BE2C (cell line): Measurements from ENCODE around the gene TRIM68.

Experiments
- DNase-seq: peaks from one replicate; pipeline ENCODE4 v3.0.0-alpha.2; 2020
- H3K27me3 ChIP-seq: fragments of 250-450 bp; sonication (Bioruptor Pico); 2 replicates; pipeline ENCODE4 v1.5.1; 2020; ENCODE audit warnings: mild to moderate bottlenecking
- H3K36me3 ChIP-seq: fragments of 250-450 bp; sonication (Bioruptor Pico); 2 replicates; pipeline ENCODE4 v1.5.1; 2020; ENCODE audit warnings: mild to moderate bottlenecking
- H3K4me1 ChIP-seq: fragments of 250-450 bp; sonication (Bioruptor Pico); 2 replicates; pipeline ENCODE4 v1.5.1; 2020
- H3K4me3 ChIP-seq: 2 replicates; pipeline ENCODE4 v1.5.1; 2011; ENCODE audit warnings: low read depth, low read length
- H3K9me3 ChIP-seq: fragments of 250-450 bp; sonication (Bioruptor Pico); 2 replicates; pipeline ENCODE4 v1.5.1; 2020
- CTCF ChIP-seq: IDR thresholded peaks from 2 replicates; pipeline ENCODE4 v1.5.1; 2012; ENCODE audit warnings: mild to moderate bottlenecking, low read depth, low read length

The TRIM68 gene

GRCh38 chr11:4589017-4589416 lies 19.0 kb downstream of the TRIM68 start:
- Histone ChIP-seq H3K4me1 (no peaks in the 10 kb centered on the region), H3K4me3 (no peak overlapping the region), H3K27me3 (no peaks in the 10 kb centered on the region), H3K9me3 (no peaks in the 10 kb centered on the region), H3K36me3 (no peaks in the 10 kb centered on the region)
- no peak for TF ChIP-seq CTCF
- DNase-seq = no peak

- Histone ChIP-seq H3K27me3 (no peaks in the 10 kb centered on the region), H3K4me3 (no peak within 1 kb of the TSS), H3K9me3 (no peaks in the 10 kb centered on the region), H3K36me3 (no peaks in the 10 kb centered on the region), H3K4me1 (no peaks in the 10 kb centered on the region)
- no peak for DNase-seq
- no peak for TF ChIP-seq CTCF
These were observed 26.6 kb downstream of the TRIM68 start, which contains the start of gene OR52I2 for GRCh38 chr11:4581443-4581842. Gene OR52I2 (plus strand): TSS chr11:4581743.

- no peak for TF ChIP-seq CTCF
- H3K27me3 ChIP-seq = no peaks in the 10 kb centered on the region
- H3K36me3 ChIP-seq = no peaks in the 10 kb centered on the region
- H3K9me3 ChIP-seq = no peaks in the 10 kb centered on the region
- H3K4me3 ChIP-seq = no peak overlapping the region
- H3K4me1 ChIP-seq = no peaks in the 10 kb centered on the region
- no peak for DNase-seq
These were observed 27.9 kb downstream of the TRIM68 start for GRCh38 chr11:4580124-4580523.

- Histone ChIP-seq H3K36me3 (no peaks in the 10 kb centered on the region), H3K9me3 (no peaks in the 10 kb centered on the region), H3K4me3 (no peak overlapping the region), H3K27me3 (no peaks in the 10 kb centered on the region), H3K4me1 (no peaks in the 10 kb centered on the region)
- TF ChIP-seq CTCF = no peak
- no peak for DNase-seq
These were observed 29.4 kb downstream of the TRIM68 start for GRCh38 chr11:4578624-4579023.

GRCh38 chr11:4577761-4578160 lies 30.3 kb downstream of the TRIM68 start:
- Histone ChIP-seq H3K4me1 (no peaks in the 10 kb centered on the region), H3K4me3 (no peak overlapping the region), H3K36me3 (no peaks in the 10 kb centered on the region), H3K27me3 (no peaks in the 10 kb centered on the region), H3K9me3 (no peaks in the 10 kb centered on the region)
- DNase-seq = no peak
- TF ChIP-seq CTCF = no peak

- H3K27me3 ChIP-seq = no peaks in the 10 kb centered on the region
- no peaks in the 10 kb centered on the region for H3K36me3 ChIP-seq
- H3K4me1 ChIP-seq = no peaks in the 10 kb centered on the region
- H3K9me3 ChIP-seq = no peaks in the 10 kb centered on the region
- DNase-seq = no peak
- no peak overlapping the region for H3K4me3 ChIP-seq
- no peak for TF ChIP-seq CTCF
These were observed 31.2 kb downstream of the TRIM68 start for GRCh38 chr11:4576880-4577279.
